Activated B cell treated with CpG ODN at 0.5 μM for 24 hours (primary cell): ENCODE data around the gene RNF180. TPM values are rescaled to one million over a fixed set of nuclear protein-coding genes. Genes with fewer than 3 reads are reported as not detected.
"Not testable (repeated sequence)": the region's sequence is repeated elsewhere in the genome, so short reads cannot be mapped to it uniquely, and the experiment has no call there.

ENCODE experiments used
- ATAC-seq: fragments of 200-7000 bp; cut with Tn5 transposase; one replicate; pipeline ENCODE4 v1.10.0; 2021; ENCODE audit warnings: low read depth, mild to moderate bottlenecking, moderate library complexity
- CTCF ChIA-PET: fragments of 350-600 bp; sonication (Branson Sonifier 250); formaldehyde crosslinking; loops from one replicate; lab custom pipeline; 2021; ENCODE audit warnings: antibody characterized with exemption; lab: Charles Lee
- POLR2A ChIA-PET: fragments of 350-600 bp; sonication (Branson Sonifier 250); formaldehyde crosslinking; loops from one replicate; lab custom pipeline; 2021; ENCODE audit warnings: antibody characterized with exemption; lab: Charles Lee
- DNase-seq: peaks from one replicate; pipeline ENCODE4 v3.0.0; 2022
- H3K27ac Mint-ChIP-seq: one replicate; pipeline ENCODE4 v1.8.0; 2020; ENCODE audit warnings: mixed read lengths
- H3K27me3 Mint-ChIP-seq: one replicate; pipeline ENCODE4 v1.8.0; 2021; ENCODE audit warnings: mixed read lengths
- H3K36me3 Mint-ChIP-seq: one replicate; pipeline ENCODE4 v1.8.0; 2021; ENCODE audit warnings: low read depth, mixed read lengths
- H3K4me1 Mint-ChIP-seq: one replicate; pipeline ENCODE4 v1.8.0; 2021; ENCODE audit warnings: mixed read lengths
- H3K4me3 Mint-ChIP-seq: one replicate; pipeline ENCODE4 v1.8.0; 2020; ENCODE audit warnings: mild to moderate bottlenecking, mixed read lengths
- H3K9me3 Mint-ChIP-seq: one replicate; pipeline ENCODE4 v1.8.0; 2020; ENCODE audit warnings: mixed read lengths
- intact Hi-C: fragments of 100-400 bp; cut with micrococcal nuclease; formaldehyde crosslinking; loops from one replicate; pipeline ENCODE4 v1.15.1; 2024
- total RNA-seq: library from RNA; stranded (reverse); gene quantifications from 2 replicates; pipeline ENCODE4 v1.2.3, GENCODE V29; 2022
- TF ChIP-seq, protein P1 (sequence below): fragments of 200-600 bp; IDR thresholded peaks from one replicate; pipeline ENCODE4 v1.8.0; 2022; ENCODE audit warnings: antibody characterized with exemption, mild to moderate bottlenecking

RNF180 gene
- total RNA-seq, 1 donor from 2014 or later = not detected

DNA sequence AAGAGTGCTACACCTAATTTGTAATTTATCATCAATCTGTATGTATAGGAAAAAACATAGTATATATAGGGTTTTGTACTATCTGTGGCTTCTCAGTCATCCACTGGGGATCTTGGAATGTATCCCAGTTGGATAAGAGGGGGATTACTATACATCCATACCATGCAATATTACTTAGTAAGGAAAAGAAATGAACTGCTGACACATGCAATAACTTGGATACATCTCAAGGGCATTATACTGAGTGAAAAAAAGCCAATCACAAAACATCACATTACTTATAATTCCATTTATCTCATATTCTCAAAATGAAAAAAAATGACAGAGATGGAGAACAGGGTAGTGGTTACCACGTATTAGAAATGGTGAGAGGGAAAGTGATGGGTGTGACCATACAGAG is 231.9 kb downstream of the RNF180 start:
- CTCF ChIA-PET = no interaction called here
- Mint-ChIP-seq H3K9me3 (peaks cover 12% of the 10 kb centered on the region), H3K4me3 (no peak overlapping the region), H3K27me3 (no peaks in the 10 kb centered on the region), H3K36me3 (no peaks in the 10 kb centered on the region), H3K27ac (no peak overlapping the region), H3K4me1 (no peaks in the 10 kb centered on the region)
- DNase-seq = no peak
- POLR2A ChIA-PET = no interaction called here
- intact Hi-C loops = no loop called here
- TF ChIP-seq, protein P1, sequence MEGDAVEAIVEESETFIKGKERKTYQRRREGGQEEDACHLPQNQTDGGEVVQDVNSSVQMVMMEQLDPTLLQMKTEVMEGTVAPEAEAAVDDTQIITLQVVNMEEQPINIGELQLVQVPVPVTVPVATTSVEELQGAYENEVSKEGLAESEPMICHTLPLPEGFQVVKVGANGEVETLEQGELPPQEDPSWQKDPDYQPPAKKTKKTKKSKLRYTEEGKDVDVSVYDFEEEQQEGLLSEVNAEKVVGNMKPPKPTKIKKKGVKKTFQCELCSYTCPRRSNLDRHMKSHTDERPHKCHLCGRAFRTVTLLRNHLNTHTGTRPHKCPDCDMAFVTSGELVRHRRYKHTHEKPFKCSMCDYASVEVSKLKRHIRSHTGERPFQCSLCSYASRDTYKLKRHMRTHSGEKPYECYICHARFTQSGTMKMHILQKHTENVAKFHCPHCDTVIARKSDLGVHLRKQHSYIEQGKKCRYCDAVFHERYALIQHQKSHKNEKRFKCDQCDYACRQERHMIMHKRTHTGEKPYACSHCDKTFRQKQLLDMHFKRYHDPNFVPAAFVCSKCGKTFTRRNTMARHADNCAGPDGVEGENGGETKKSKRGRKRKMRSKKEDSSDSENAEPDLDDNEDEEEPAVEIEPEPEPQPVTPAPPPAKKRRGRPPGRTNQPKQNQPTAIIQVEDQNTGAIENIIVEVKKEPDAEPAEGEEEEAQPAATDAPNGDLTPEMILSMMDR = no peak
- no peak for ATAC-seq

DNA sequence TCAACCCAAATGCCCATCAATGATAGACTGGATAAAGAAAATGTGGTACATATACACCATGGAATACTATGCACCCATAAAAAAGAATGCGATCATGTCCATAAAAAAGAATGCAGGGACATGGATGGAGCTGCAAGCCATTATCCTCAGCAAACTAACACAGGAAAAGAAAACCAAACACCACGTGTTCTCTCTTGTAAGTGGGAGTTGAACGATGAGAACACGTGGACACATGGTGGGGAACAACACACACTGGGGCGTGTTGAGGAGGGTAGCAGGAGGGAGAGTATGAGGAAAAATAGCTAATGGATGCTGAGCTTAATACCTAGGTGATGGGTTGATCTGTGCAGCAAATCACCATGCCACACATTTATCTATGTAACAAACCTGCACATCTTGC is 233.1 kb downstream of the RNF180 start:
- intact Hi-C loops, POLR2A ChIA-PET, H3K4me3 Mint-ChIP-seq, ATAC-seq, H3K36me3 Mint-ChIP-seq, H3K27ac Mint-ChIP-seq, H3K4me1 Mint-ChIP-seq, H3K27me3 Mint-ChIP-seq, CTCF ChIA-PET, DNase-seq: not testable (repeated sequence)
- H3K9me3 Mint-ChIP-seq = peaks cover 12% of the 10 kb centered on the region

DNA sequence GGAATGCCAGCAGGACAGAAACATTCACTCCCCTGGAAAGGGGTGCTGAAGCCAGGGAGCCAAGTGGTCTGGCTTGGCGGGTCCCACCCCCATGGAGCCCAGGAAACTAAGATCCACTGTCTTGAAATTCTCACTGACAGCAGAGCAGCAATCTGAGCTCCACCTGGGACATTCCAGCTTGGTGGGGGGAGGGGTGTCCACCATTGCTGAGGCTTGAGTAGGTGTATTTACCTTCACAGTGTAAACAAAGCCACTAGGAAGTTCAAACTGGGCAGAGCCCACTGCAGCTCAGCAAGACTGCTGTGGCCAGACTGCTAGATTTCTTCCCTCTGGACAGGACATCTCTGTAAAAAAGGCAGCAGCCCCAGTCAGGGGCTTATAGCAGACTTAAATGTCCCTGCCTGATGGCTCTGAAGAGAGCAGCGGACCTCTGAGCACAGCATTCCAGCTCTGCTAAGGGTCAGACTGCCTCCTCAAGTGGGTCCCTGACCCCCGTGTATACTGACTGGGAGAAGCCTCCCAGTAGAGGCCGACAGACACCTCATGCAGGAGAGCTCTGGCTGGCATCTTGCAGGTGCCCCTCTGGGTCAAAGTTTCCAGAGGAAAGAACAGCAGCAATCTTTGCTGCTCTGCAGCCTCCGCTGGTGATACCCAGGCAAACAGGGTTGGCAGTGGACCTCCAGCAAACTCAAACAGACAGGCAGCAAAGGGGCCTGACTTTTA is 241.6 kb downstream of the RNF180 start:
- H3K36me3 Mint-ChIP-seq, H3K27me3 Mint-ChIP-seq, H3K4me3 Mint-ChIP-seq, CTCF ChIA-PET, H3K27ac Mint-ChIP-seq, ATAC-seq, H3K9me3 Mint-ChIP-seq, H3K4me1 Mint-ChIP-seq, DNase-seq, intact Hi-C loops, POLR2A ChIA-PET: not testable (repeated sequence)

DNA sequence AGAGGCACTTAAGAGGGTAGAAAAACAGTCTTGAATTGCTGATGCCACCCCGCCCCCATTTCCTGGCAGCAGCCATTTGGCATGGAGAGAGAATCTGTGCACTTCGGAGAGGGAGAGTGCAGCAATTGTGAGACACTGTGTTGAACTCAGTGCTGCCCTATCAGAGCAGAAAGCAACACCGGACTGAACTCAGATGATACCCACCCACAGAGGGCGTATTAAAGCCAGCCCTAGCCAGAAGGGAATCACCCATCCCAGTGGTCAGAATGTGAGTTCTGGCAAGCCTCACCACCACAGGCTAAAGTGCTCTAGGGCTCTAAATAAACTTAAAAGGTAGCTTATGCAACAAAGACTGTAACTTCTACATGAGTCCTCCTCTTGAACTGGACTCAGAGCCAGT is 251.7 kb downstream of the RNF180 start:
- no peak overlapping the region for H3K4me3 Mint-ChIP-seq
- DNase-seq (no peak), ATAC-seq (no peak)
- ChIA-PET CTCF (no interaction called here), POLR2A (no interaction called here)
- H3K36me3 Mint-ChIP-seq = no peaks in the 10 kb centered on the region
- no peak overlapping the region for H3K27ac Mint-ChIP-seq
- H3K9me3 Mint-ChIP-seq = peaks cover 8% of the 10 kb centered on the region
- H3K4me1 Mint-ChIP-seq = no peaks in the 10 kb centered on the region
- H3K27me3 Mint-ChIP-seq = no peaks in the 10 kb centered on the region
- intact Hi-C loops = no loop called here
- TF ChIP-seq, protein P1 = no peak

DNA sequence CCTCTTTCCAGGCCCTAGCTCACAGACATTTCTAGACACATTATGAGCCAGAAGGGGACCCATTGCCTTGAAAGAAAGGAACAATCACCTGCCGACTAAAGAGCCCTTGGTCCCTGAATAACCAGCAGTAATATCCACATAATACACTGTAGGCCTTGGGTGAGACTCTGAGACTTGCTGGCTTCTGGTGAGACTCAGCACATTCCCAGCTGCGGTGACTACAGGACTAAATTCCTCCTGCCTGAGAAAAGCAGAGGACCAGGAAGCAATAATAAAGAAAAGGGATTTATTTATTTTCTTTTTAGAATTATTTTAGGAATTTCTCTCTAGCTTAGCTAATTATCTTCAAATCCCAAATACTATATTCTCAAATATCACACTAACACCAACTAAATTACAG is 252.4 kb downstream of the RNF180 start:
- Mint-ChIP-seq H3K9me3 (peaks cover 8% of the 10 kb centered on the region), H3K4me1 (no peaks in the 10 kb centered on the region), H3K36me3 (no peaks in the 10 kb centered on the region), H3K4me3 (no peak overlapping the region), H3K27me3 (no peaks in the 10 kb centered on the region), H3K27ac (no peak overlapping the region)
- no peak for ATAC-seq
- ChIA-PET POLR2A (no interaction called here), CTCF (no interaction called here)
- no peak for DNase-seq
- TF ChIP-seq, protein P1 = no peak
- intact Hi-C loops = no loop called here

Other genes starting within 250 kb of the RNF180 start
- not detected in 2 replicates for gene HTR1A, start 203.4 kb upstream of the RNF180 start, total RNA-seq